A673 (cell line): ENCODE data around the gene LHFPL5.

Experiments used
- EZH2 ChIP-seq: fragments of 200-600 bp; sonication (generic); IDR thresholded peaks from 2 replicates; pipeline ENCODE4 v1.6.1; 2017; ENCODE audit warnings: borderline replicate concordance, low read depth, mild to moderate bottlenecking, mixed read lengths, antibody characterized with exemption, low read length; ENCODE audit not compliant: poor library complexity, severe bottlenecking
- TF ChIP-seq, protein P1 (sequence below): fragments of 300-800, 200-600 bp; sonication (generic); conservative IDR thresholded peaks from 2 replicates; pipeline ENCODE4 v1.5.1; 2017; ENCODE audit warnings: low read depth, mild to moderate bottlenecking, antibody characterized with exemption, low read length, moderate library complexity, mixed read lengths

DNA sequence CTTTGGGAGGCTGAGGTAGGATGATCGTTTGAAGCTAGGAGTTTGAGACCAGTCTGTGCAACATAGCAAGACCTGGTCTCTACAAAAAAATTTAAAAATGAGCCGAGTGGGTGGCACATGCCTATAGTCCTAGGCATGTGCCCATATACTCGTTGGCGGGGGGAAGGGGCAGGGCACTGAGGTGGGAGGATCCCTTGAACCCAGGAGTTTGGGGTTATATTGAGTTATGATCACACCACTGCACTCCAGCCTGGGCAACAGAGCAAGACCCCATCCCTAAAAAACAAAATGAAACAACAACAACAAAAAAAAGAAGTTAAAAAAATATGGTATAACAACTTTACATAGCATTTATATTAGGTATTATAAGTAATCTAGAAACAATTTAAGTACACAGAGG lies 47.8 kb downstream of the LHFPL5 start:
- no peak for TF ChIP-seq EZH2
- TF ChIP-seq, protein P1, sequence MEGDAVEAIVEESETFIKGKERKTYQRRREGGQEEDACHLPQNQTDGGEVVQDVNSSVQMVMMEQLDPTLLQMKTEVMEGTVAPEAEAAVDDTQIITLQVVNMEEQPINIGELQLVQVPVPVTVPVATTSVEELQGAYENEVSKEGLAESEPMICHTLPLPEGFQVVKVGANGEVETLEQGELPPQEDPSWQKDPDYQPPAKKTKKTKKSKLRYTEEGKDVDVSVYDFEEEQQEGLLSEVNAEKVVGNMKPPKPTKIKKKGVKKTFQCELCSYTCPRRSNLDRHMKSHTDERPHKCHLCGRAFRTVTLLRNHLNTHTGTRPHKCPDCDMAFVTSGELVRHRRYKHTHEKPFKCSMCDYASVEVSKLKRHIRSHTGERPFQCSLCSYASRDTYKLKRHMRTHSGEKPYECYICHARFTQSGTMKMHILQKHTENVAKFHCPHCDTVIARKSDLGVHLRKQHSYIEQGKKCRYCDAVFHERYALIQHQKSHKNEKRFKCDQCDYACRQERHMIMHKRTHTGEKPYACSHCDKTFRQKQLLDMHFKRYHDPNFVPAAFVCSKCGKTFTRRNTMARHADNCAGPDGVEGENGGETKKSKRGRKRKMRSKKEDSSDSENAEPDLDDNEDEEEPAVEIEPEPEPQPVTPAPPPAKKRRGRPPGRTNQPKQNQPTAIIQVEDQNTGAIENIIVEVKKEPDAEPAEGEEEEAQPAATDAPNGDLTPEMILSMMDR: no peak
